Spleen (tissue), 13 donors: ENCODE results near the gene ZRANB2. TPM values are rescaled to one million over a fixed set of nuclear protein-coding genes. Genes with fewer than 3 reads are reported as not detected.

ENCODE experiments used
- DNase-seq: peaks from one replicate; pipeline ENCODE4 v3.0.0-alpha.2; 2020
- H3K27ac ChIP-seq, 8 donors: fragments of 200-600 bp; sonication (generic) in 7 of 8; 1 replicate in 4 of 8; 2 replicates in 4 of 8; pipeline versions ENCODE4 v1.5.0 to v1.8.0; 2016 to 2021; ENCODE audit warnings: inconsistent platforms in 4 of 8, mild to moderate bottlenecking in 4 of 8, moderate library complexity in 1 of 8
- H3K27me3 ChIP-seq, 7 donors: fragments of 200-600 bp; sonication (generic) in 6 of 7; replicated peaks in 1 of 7; 1 replicate in 4 of 7; 2 replicates in 3 of 7; pipeline versions ENCODE4 v1.5.0 to v1.8.0; 2016 to 2021; ENCODE audit warnings: inconsistent platforms in 3 of 7, mild to moderate bottlenecking in 1 of 7
- H3K36me3 ChIP-seq, 6 donors: fragments of 200-600 bp; sonication (generic) in 5 of 6; 1 replicate in 4 of 6; 2 replicates in 2 of 6; pipeline versions ENCODE4 v1.5.0 to v1.8.0; 2016 to 2021; ENCODE audit warnings: inconsistent platforms in 2 of 6
- H3K4me1 ChIP-seq, 6 donors: fragments of 200-600 bp; sonication (generic) in 5 of 6; 1 replicate in 3 of 6; 2 replicates in 3 of 6; pipeline versions ENCODE4 v1.5.0 to v1.8.0; 2016 to 2021; ENCODE audit warnings: inconsistent platforms in 3 of 6
- H3K4me3 ChIP-seq, 8 donors: fragments of 200-600 bp; sonication (generic) in 7 of 8; 1 replicate in 4 of 8; 2 replicates in 4 of 8; pipeline versions ENCODE4 v1.5.0 to v1.8.0; 2016 to 2021; ENCODE audit warnings: inconsistent platforms in 4 of 8, mild to moderate bottlenecking in 4 of 8, moderate library complexity in 2 of 8
- H3K9me3 ChIP-seq, 8 donors: fragments of 200-600 bp; sonication (generic) in 7 of 8; 1 replicate in 4 of 8; 2 replicates in 4 of 8; pipeline versions ENCODE4 v1.5.0 to v1.8.0; 2016 to 2021; ENCODE audit warnings: inconsistent platforms in 4 of 8
- CTCF ChIP-seq, 11 experiments: fragments of 200-600 bp in 7 of 11; fragments of 450-650 bp in 4 of 11; sonication (generic) in 4 of 11; IDR thresholded peaks in 8 of 11; conservative IDR thresholded peaks in 3 of 11; 1 replicate in 7 of 11; 2 replicates in 4 of 11; pipeline versions ENCODE4 v1.4.0 to v1.8.0; 2016 to 2021; ENCODE audit warnings: antibody characterized with exemption in 11 of 11, inconsistent platforms in 4 of 11, mild to moderate bottlenecking in 1 of 11
- POLR2A ChIP-seq, 3 donors: fragments of 450-650 bp; IDR thresholded peaks; one replicate each; pipeline ENCODE4 v1.5.1; 2017; ENCODE audit warnings: antibody characterized with exemption in 3 of 3, mild to moderate bottlenecking in 1 of 3
- POLR2AphosphoS5 ChIP-seq, 3 donors: sonication (generic); formaldehyde crosslinking; IDR thresholded peaks; one replicate each; pipeline ENCODE4 v1.5.1; 2017; ENCODE audit warnings: antibody characterized with exemption in 3 of 3
- WGBS, 5 donors: extraction: QIAGEN DNeasy Blood & Tissue Kit in 3 of 5; methylation state at CpG; one replicate each; pipeline versions ENCODE4 v1.1.5 to v1.1.7; 2013 to 2018; 5-methylcytosine and 5-hydroxymethylcytosine counted together
- intact Hi-C: fragments of 100-400 bp; cut with DNase I; formaldehyde crosslinking; loops from one replicate; pipeline ENCODE4 v1.15.0; 2023; ENCODE audit warnings: low total_unique reads
- long read RNA-seq, 2 donors: transcript quantifications; one replicate each; lab custom pipeline, GENCODE V29; 2026
- polyA plus RNA-seq, 3 donors: library from polyadenylated mRNA; stranded (reverse); fragments of 200-250 nt; gene quantifications; one replicate each; pipeline ENCODE4 v1.2.1, GENCODE V29; 2013
- total RNA-seq, 7 donors: library from RNA; depleted of rRNA in 3 of 7; stranded (reverse); fragments of >200 nt in 3 of 7; fragmentation: NEBNext Ultra II Directional in 4 of 7; extraction: Animal tissue kit (Norgen Biotek cat#: 25700) in 4 of 7; gene quantifications; one replicate each; pipeline versions ENCODE4 v1.1.0 to v1.2.1, GENCODE V29; 2016 to 2021
- donor health status: healthy with polysubstance abuse.
- donor health status: DM: no; HTN: no; CAD: no; lungs with moderate emphysema.
- donor health status: DM: no; HTN: no; CAD: no.
- donor health status: Bipolar disorder and iron deficiency.
- donor health status: healthy.
- donor health status: DM: no; HTN: no; CAD: no.
- donor health status: DM: yes; HTN: yes; CAD: no.

The ZRANB2 gene
- 100 to 1,000 TPM in 1 of 7 donors, 10 to 100 TPM in 6; 56.9 to 109 (median 90.7) TPM for total RNA-seq
- polyA plus RNA-seq: 10 to 100 TPM; 52.6 to 70.3 (median 57.2) TPM
- long read RNA-seq, donor 1, transcript ZRANB2-202 (10 exons, 3,078 nt): major isoform, 8 of 114 reads
- long read RNA-seq, donor 1, transcript ZRANB2-201 (11 exons, 2,821 nt): minor isoform, 6 of 114 reads
- long read RNA-seq, donor 1, transcript ZRANB2-204 (2 exons, 3,677 nt): major isoform, 8 of 114 reads
- long read RNA-seq, donor 1, partial matches to known transcripts: 91 of 114 reads
- long read RNA-seq, donor 1, other reads (novel, unspliced or antisense): 0 of 114 reads
- long read RNA-seq, donor 2, transcript ZRANB2-204 (2 exons, 3,677 nt): major isoform, 10 of 46 reads
- long read RNA-seq, donor 2, partial matches to known transcripts: 30 of 46 reads
- long read RNA-seq, donor 2, other reads (novel, unspliced or antisense): 0 of 46 reads

- Histone ChIP-seq H3K36me3 (peaks cover 0 to 28% (median 24%) of the 10 kb centered on the region in 6 donors), H3K27me3 (peaks cover 0 to 8% (median 0%) of the 10 kb centered on the region in 7 donors), H3K9me3 (no peaks in the 10 kb centered on the region), H3K4me3 (peak within 1 kb of the TSS; percentile 69 to 93 (median 85)), H3K4me1 (peaks cover 20 to 49% (median 29%) of the 10 kb centered on the region in 6 donors), H3K27ac (peak within 1 kb of the TSS; percentile 88 to 94 (median 92))
- WGBS, 5 donors: 0% methylated on average over 32 to 33 of the region's 33 CpGs
- TF ChIP-seq POLR2AphosphoS5 (IDR thresholded peaks at IDR 0.05): peak; percentile 56 to 83 (median 81)
- peak in 1 of 3 donors; percentile 32 for TF ChIP-seq POLR2A (IDR thresholded peaks at IDR 0.05)
- TF ChIP-seq CTCF (IDR thresholded peaks at IDR 0.05 in 8 of 11, conservative IDR thresholded peaks at IDR 0.05 in 3 of 11): peak; percentile 58 to 84 (median 71)
- intact Hi-C loops: no loop called here
- peak; percentile 95 for DNase-seq
Measured at GRCh38 chr1:71080739-71081696, at the start of gene ZRANB2. Gene ZRANB2, minus strand, starts transcription at chr1:71081035. Its CDS starts 40 bp downstream, at chr1:71080995.

- H3K27me3 ChIP-seq: no peaks in the 10 kb centered on the region
- no peaks in the 10 kb centered on the region for H3K36me3 ChIP-seq
- intact Hi-C loops: loop anchor here (10.0 kb wide), 1 partner anchor 513 kb away; no protein-coding TSS in a partner anchor
- 67 to 85% (median 72%) methylated on average over 2 of the region's 2 CpGs for WGBS, 5 donors
- no peak for DNase-seq
- no peak for TF ChIP-seq POLR2A (IDR thresholded peaks at IDR 0.05)
- TF ChIP-seq POLR2AphosphoS5 (IDR thresholded peaks at IDR 0.05): no peak
- TF ChIP-seq CTCF (IDR thresholded peaks at IDR 0.05 in 8 of 11, conservative IDR thresholded peaks at IDR 0.05 in 3 of 11): no peak
- H3K4me1 ChIP-seq: no peaks in the 10 kb centered on the region
- H3K4me3 ChIP-seq: no peak overlapping the region
- H3K27ac ChIP-seq: no peak overlapping the region
- peaks cover 5 to 98% (median 89%) of the 10 kb centered on the region in 8 donors for H3K9me3 ChIP-seq
Measured at GRCh38 chr1:71128060-71128459, 47.2 kb upstream of the ZRANB2 start.

GRCh38 chr1:71118086-71118485 lies 37.3 kb upstream of the ZRANB2 start:
- no peak for TF ChIP-seq CTCF (IDR thresholded peaks at IDR 0.05 in 8 of 11, conservative IDR thresholded peaks at IDR 0.05 in 3 of 11)
- no peak for TF ChIP-seq POLR2A (IDR thresholded peaks at IDR 0.05)
- TF ChIP-seq POLR2AphosphoS5 (IDR thresholded peaks at IDR 0.05): no peak
- 64 to 76% (median 68%) methylated on average over 2 of the region's 2 CpGs for WGBS, 5 donors
- Histone ChIP-seq H3K9me3 (peaks cover 0 to 32% (median 20%) of the 10 kb centered on the region in 8 donors), H3K27ac (no peak overlapping the region), H3K4me3 (no peak overlapping the region), H3K27me3 (no peaks in the 10 kb centered on the region), H3K36me3 (no peaks in the 10 kb centered on the region), H3K4me1 (no peaks in the 10 kb centered on the region)
- intact Hi-C loops: no loop called here
- DNase-seq: no peak
